ENCODE data around the gene ECE1.
A peak's percentile ranks its signal among the peaks of the same experiment; 100 is the strongest.
"Not testable (repeated sequence)": the region's sequence is repeated elsewhere in the genome, so short reads cannot be mapped to it uniquely, and the experiment has no call there.

The ECE1 gene

DNA sequence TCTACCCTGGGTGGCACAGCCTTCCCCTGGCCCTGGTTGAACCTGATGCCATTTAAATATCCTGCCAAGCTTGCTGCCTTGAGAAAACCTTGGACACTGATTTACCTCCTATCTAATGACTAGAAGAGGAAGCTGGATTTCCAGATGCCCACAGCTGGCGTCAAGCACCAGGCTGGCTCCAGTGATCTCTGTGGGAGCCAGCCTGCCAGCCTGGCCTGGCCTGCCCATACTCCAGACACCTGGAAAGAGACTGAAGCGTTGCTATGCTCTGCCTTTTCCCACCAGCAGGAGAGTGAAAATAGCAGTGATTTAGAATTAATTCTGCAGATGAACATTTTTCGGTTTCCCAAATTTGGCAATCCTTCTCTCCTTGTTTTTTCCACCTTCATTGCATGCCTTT is 102.0 kb downstream of the ECE1 start:
- DNase-seq (ENCODE audit: low spot score): no peak
- FAIRE-seq: no peak

DNA sequence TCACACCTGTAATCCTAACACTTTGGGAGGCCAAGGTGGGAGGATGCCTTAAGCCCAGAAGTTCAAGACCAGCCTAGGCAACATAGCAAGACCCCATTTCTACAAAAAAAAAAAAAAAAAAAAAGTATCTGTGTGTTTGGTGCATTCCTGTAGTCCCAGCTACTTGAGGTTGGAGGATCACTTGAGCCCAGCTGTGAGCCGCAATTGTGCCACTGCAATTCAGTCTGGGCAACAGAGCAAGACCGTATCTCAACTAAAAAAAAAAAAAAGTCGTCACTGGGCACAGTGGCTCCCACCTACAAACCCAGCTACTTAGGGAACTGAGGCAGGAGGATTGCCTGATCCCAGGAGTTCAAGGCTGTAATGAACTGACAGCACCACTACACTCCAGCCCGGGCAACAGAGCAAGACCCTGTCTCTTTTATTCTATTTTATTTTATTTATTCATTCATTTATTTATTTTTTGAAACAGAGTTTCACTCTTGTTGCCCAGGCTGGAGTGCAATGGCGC is 105.0 kb downstream of the ECE1 start:
- FAIRE-seq (no peak), DNase-seq (ENCODE audit: low spot score) (no peak)

DNA sequence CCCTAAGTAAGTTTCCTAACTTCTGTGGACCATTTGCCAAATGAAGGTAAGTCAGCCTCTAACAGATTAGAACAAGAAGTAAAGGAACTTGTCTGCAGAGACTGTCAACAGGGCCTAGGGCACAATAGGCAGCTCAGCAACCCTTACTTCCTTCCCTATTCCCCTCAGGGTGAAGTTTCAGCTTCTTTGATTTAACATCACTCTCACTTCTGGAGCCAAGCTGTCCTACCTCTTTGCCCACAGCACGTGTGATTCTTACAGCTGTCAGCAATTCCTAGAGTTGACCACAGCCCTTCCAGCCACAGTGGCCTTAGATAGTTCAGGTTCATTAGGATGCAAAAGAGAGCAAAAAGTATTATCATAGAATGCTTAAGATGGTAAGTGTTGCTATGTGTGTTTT is 106.0 kb downstream of the ECE1 start:
- DNase-seq (ENCODE audit: low spot score) (no peak), FAIRE-seq (no peak)

DNA sequence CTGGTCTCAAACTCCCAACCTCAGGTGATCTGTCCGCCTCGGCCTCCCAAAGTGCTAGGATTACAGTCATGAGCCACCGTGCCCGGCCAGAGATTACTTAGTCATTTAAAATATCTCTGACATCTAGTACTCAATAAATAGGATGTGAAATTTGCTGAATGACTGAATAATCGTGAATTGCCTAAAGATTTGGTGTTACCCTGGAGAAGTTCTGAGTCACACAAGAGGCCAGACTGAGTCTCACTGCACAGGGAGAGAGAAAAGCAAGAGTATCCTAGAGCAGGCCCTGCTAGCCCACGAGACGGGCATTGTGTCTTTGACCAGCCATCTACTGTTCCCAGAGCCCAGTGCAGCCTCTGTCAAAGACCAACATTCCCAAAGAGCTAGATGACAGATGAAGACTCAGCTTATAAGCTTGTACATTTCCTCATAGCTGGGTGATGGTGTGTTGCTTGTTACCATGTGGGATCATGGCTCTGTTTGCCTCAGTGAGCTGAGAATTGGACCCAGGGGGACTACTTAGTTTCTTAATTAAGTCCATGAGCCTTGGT is 108.0 kb downstream of the ECE1 start:
- FAIRE-seq: no peak
- DNase-seq (ENCODE audit: low spot score): no peak

DNA sequence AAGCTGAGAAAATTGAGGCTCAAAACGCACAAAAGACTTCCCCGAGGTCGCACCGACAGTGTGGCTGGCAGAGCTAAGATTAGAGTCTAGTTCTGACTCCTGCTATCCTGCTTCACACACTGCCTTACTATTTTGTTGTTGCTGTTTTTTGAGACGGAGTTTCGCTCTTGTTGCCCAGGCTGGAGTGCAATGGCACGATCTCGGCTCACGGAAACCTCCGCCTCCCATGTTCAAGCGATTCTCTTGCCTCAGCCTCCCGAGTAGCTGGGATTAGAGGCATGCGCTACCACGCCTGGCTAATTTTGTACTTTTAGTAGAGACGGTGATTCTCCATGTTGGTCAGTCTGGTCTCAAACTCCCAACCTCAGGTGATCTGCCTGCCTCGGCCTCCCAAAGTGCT is 112.0 kb downstream of the ECE1 start:
- DNase-seq (ENCODE audit: low spot score); FAIRE-seq: not testable (repeated sequence)

DNA sequence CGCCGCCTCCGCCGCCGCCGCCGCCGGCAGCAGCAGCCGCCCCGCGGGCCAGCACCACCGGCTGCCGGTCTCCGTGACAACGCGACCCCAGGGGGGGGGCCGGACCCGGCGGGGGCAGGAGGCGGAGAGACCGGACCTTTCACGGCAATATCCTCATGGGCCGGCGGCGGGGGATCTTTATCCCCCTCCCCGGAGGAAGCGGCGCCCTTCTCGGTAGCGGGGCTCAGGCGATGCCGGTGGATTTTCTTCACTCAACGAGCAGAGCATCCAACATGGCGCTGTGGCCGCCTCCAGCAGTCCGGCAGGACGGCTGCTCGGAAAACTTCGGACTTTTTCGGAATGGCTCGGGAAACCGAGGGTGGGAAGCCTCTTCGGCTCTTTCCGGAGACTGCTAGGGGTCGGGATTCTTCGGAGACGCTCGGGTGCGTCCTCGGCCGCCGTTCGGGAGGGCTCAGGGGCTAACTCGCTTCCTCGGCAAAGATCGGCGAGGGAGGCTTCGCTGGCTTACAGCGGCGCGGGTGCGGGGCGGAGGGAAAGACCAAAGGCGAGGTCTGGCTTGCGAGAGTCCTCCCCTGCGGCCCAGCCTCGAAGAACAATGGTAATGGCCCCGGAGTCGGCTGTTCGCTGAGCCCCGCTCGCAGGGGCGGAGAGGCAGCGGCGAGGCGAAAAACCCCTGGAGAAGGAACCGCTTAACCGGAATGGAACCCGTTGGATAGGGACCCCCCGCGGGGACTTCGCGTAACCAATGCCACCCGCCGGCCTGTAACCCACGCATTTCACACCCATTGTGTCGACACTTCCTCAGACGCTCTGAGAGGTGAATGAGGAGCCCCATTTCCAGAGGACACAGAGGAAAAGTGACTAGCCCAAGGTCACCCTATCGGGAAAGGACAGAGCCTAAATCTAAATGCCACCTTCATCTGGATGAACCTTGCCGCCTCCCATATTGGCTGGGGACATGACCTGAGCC is 113.4 kb downstream of the ECE1 start, which contains the start of gene EIF4G3:
EIF4G3 (minus strand) TSS at position 312 of the 970 bp plus-strand sequence. CDS start 174,155 bp downstream, outside the sequence.
- DNase-seq (ENCODE audit: low spot score) (peak; percentile 94), FAIRE-seq (peak; percentile 91)

DNA sequence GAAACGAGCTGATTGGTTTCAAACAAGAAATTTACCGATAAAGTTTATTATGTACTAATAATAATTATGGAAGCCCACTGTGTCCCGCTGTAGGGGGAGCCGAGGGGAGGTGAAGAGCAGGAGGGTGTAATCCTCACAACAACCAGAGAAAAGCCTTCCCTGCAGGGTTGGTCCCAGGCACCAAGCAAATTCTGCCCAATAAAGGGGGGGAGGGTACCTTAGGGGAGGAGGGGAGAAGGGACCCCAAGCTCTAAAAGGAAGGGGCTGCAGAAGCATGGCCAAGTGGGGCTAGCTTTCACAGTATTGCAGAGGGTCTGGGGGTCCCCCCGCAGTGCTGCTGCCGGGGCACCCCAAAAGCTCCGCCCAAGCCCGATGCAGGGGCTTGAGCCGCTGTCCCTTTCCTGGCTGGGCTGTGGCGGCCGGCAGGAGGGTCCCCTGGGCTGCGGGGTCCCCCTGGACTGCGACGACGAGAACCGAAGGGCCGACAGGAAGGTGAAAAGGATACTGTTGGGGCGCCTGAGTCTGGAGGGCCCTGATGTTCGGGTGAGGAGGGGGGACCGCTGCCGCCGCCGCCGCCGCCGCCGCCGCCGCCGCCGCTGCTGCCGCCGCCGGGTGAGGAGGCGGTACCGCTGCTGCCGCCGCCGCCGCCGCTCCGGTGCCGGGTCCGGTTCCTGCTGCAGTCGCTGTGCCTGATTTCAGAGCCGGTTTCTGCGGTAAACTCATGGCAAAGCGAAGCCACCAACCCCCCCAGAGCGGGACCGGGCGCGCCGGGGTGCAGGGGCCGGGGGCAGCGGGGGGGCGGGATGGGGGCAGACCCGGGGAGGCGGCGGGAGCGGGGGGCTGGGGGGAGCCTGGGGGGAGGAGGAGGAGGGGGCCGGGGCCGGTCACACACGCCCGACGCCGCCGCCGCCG is 114.3 kb downstream of the ECE1 start:
- no peak for FAIRE-seq
- no peak for DNase-seq (ENCODE audit: low spot score)

DNA sequence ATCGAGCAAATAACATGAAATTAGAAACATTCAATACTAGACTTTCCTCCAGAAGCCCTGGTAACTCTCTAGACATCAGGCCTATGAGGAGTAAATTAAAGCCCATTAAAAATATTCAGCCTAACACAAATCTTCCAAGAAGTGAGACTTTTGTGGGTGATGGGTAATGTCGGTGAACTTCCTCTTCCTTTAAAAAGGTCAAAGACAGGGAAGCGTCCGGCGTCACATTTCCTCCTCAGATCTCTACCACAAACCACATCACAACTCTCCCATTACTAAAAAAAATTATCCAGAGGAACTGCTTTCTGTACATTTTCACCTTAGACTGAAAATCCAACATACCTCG is 115.0 kb downstream of the ECE1 start:
- FAIRE-seq: peak; percentile 29
- peak; percentile 29 for DNase-seq (ENCODE audit: low spot score)

DNA sequence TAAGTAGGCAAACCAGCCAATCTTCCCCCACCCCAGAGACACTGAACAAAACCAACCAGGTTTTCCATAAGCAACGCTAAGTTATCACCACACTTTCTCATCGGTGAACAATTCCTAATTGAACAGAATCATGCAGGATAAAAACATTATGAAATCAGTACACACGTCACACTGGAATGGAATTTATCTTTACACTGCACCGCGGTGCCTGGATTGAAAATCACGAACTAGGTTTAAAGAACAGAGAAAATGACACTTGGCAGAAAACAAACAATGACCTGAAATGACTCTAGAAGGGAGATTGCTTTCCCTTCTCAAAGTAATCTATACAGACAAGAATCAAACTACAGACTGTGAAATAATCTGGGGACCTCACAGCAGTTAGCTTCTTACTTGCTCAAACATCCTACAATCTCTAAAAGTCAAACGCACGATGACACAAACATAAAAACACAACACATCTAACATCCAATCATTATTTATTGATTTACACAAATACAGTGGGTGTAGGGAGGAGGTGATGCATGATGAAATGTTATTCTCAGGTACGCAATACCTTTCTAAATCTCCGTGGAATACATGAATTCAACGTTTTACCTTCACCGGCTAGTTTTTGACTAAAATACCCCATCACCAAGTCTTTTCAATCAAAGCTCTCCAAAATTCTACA is 115.5 kb downstream of the ECE1 start:
- no peak for FAIRE-seq
- no peak for DNase-seq (ENCODE audit: low spot score)

DNA sequence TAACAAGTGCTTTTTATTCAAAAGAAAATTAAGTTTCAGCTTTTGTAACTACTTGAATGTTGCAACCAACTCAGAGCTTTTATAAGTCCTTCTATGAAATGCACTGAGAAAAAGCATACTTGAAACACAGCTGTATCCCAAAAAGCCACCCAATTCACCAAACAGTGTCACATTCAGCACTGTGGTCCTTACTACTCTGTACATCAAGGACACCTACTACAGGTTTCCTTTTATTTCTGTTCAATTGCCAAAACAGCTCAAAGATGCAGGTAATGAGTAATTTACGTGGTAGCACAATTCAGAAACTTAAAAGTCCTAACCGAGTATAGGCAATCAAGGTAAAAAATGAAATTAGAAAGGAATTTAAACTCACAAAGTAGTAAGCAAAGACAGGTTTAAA is 116.0 kb downstream of the ECE1 start:
- no peak for FAIRE-seq
- no peak for DNase-seq (ENCODE audit: low spot score)

DNA sequence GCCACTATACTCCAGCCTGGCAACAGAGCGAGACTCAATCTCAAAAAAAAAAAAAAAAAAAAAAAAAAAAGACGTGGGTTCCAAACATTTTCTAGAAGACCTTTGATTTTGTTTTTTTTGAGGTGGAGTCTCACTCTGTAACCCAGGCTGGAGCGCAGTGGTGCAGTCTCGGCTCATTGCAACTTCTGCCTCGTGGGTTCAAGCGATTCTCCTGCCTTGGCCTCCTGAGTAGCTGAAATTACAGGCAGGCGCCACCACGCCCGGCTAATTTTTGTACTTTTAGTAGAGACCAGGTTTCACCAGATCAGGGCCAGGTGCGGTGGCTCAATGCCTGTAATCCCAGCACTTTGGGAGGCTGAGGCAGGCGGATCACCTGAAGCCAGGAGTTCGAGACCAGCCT is 117.2 kb downstream of the ECE1 start:
- DNase-seq (ENCODE audit: low spot score); FAIRE-seq: not testable (repeated sequence)

DNA sequence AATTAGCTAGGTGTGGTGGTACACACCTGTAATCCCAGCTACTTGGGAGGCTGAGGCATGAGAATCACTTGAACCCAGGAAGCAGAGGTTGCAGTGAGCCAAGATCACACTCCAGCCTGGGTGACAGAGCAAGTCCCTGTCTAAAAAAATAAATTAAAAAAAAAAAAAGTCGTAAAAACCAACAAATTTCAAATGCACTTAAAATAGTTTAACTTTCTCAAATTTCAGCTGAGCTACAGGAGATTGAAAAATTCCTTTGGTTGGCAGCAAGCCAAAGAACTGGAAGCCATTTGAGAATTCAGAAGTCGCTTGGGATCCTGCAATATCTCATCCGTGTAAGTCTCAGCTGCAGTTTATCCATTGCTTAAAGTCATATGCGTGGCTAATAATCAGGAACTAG is 119.4 kb downstream of the ECE1 start:
- DNase-seq (ENCODE audit: low spot score); FAIRE-seq: not testable (repeated sequence)

DNA sequence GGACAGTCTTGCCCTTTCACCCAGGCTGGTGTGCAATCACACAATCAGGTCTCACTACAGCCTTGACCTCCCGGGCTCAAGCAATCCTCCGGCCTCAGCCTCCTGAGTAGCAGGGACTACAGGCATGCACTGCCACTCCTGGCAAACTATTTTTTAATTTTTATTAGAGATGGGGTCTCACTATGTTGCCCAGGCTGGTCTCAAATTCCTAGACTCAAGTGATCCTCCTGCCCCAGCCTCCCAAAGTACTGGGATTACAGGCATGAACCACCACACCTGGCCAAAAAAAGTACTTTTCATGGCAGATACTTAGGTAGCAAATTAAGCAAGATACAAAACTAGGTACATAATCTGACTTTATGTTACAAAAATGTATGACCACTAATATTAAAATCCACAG is 121.8 kb downstream of the ECE1 start:
- FAIRE-seq (no peak), DNase-seq (ENCODE audit: low spot score) (no peak)
